HG03108 (cell line): ENCODE results near the gene CATSPERD.

ENCODE experiments used
- ATAC-seq: cut with Tn5 transposase; IDR thresholded peaks from one replicate; pipeline ENCODE4 v1.9.1; 2021; ENCODE audit warnings: moderate library complexity; ENCODE audit not compliant: unreplicated experiment

The CATSPERD gene

DNA sequence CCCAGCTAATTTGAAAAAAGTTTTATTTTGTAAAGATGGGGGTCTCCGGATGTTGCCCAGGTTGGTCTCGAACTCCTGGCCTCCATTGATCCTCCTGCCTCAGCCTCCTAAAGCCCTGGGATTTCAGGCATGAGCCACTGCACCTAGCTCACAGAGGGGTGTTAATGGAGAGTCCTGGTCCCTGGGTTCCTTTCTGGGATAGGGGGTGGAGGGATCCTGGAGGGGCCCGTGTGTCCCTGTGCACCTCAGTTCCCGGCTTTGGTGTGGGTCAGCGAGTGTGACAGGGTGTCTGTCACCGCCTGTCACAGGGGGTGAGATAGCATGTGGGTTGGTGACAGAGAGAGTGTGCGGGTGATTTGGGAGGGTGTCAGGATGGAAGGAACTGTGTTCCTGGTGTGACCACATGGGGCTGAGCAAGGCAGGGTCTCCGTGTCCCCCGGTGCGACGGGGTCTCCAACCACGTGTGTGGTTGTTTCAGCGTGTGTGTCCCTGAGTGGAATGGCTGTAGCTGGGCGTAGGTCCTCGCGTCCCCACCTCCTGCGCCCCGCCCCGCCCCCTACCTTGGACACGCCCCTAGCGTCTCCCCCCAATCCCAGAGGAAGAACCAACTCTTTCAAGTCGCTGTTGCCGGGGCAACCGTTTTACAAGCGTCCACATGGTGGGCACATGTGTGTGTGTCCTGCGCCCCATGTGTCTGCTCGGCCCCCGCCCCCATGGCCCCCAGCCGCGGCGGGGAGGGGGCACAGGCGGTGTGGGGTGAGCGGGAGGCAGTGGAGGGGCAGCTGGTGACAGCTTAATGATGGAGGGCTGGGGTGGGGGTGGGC lies 81.6 kb downstream of the CATSPERD start:
- no peak for ATAC-seq

DNA sequence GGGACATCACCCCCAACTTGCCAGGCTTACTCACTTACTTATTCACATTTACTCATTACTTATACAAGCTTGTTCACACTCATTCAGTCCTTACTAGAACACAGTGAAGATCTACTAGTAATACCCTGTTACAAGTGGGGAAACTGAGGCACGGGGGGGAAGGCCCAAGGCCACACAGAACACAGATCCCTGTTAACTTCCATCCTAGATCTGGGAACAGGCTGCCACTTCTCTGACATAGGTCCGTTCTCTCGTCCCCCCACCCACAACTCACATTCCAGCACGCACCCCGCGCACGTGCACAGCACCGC lies 83.0 kb downstream of the CATSPERD start:
- no peak for ATAC-seq

DNA sequence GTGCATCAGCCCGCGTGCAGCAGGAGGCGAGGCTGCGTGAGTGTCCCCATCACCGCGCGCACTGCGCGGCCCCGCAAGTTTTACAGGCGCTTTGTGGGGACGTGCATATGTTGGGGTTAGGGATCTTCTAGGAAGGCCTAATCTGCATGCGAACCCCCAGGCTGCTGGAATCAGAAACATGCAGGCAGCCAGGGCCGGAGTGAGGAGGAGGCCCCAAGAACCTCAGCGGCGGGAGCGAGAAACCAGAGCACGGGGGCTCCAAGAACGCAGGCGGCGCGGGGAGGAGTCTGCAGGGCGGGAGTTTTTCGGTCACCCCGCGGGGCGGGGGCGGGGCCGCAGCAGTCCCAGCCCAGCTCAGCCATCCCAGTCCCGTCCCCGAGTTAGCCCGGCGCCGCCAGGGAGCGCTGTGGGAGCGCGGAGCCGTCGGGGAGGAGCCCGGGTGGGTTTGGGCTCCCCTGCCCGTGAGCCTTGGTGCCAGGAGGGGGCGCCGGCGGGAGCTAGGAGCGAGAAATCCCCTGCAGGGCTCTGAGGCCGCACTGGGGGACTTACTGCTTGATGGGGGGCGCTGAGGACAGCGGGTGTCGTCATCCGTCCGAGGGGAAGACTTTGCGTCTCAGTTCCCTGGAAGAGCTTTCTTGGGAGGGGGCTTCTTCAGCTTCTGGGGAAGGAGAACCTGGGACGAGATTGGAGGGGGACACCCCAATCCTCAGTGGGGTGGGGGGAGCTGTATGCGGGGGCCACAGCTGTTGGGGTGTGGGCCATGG lies 83.5 kb downstream of the CATSPERD start:
- peak; percentile 73 for ATAC-seq

DNA sequence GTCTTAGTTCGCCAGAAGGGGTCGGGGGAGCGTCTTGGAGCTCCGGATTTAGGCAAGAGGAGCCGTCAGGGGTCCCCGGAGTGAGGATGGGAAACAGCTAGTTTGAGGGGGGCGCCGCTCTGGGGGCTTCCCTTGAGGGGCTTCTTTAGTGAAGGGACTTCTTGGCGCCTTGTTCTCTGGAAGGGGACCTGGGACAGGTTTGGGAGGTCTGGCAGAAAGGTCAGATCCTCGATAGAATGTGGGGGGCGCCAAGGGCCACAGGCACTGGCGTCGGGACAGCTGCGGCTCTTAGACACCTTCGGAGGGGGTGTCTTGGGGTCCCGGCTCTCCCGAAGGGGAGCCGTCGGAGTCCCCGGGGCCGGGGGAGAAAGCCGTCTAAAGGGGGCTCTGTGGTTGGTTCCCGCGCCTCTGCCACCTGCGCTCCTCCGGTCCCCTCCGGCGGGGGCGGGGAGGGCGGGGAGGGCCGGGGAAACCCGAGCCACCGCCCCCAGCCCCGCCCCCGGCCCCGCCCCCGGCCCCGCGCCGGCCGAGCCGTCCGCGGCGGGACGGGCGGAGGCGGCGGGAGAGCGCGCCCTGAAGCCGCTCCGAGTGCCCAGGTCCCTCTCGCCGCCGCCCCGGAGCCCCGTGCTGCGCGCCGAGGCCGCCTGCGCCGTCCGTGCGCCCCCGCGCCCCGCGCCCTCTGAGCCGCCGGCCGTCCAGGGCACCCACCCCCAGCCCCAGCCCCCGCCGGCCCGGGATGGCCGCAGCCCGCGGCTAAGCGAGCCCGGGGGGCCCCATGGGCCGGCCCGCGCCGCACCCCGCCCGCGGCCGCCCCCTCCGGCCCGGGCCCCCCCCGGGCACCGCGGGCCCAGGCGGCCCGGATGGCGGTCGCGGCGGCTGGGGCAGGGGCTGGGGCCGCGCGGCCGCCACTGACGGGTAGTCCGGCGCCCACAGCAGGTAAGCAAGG lies 84.4 kb downstream of the CATSPERD start, which contains the start of gene NRTN:
Gene NRTN (plus strand): TSS at position 552 of the 946 bp plus-strand sequence. CDS start 19,099 bp downstream, outside the sequence.
- ATAC-seq: no peak

DNA sequence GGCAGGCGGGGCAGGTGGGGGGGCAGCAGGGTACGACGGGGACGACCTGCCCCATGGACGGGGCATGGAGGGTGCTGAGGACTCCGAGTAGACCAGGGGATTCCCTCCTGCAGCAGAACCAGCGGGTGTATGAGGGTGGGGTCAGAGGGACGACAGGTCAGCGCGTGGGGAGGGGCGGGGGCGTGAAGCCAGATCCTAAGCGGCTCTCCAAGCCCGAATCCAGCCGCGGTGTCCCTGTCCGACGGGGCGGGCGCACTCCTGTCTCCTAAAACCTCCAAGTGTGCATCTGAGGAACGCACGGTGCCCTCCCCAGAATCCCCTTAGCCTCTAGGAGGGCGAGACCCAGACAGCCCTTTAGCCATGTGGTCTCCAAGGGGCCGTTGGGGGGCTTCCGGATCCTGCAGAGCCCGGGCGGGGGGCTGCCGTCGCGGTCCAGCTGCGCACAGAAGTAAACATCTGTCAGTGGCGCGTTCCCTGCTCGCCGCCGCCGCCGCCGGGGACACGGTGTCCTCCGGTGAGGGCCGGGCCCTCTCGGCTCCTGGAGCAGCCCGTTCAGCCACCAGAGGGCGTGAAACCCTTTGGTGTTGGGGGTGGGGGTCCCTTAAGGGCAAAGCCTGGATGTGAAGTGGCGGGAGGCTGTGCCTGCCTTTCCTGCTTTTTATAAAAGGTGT lies 85.2 kb downstream of the CATSPERD start:
- no peak for ATAC-seq

DNA sequence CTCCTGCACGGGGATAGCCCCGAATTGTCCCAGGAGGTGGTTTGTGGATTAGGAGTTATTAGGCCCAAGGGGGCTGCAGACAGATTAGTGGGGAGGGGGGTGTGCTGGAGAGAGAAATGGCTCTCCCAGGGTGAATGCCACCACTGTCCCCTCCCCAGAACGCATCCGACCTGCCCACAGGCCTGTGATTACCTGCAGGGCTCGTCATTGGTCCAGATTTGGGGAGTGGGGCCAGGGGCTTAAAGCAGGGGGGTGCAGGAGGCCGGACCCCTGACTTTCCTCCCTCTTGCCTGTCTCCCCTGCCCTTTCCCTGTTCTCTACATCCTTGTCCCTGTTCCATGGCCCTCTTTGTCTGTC lies 85.7 kb downstream of the CATSPERD start:
- no peak for ATAC-seq

DNA sequence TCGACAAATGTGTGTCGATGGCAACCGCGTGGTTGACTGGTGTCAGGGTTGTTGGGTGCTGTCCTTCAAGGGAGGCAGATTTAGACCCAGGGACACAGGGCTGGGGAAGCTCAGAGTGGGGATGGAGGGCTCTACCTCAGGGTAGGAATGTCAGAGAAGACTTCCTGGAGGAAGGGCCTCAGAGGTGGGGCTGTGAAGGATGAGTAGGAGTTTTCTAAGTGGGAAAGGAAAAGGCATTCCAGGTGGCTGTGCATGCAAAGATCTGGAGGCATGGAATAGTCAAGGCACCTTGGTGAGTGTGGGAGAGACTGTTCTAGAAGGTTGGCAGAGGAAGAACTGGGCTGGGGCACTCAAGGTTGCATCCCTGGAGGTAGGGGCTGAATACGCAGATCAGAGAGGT lies 86.5 kb downstream of the CATSPERD start:
- no peak for ATAC-seq

DNA sequence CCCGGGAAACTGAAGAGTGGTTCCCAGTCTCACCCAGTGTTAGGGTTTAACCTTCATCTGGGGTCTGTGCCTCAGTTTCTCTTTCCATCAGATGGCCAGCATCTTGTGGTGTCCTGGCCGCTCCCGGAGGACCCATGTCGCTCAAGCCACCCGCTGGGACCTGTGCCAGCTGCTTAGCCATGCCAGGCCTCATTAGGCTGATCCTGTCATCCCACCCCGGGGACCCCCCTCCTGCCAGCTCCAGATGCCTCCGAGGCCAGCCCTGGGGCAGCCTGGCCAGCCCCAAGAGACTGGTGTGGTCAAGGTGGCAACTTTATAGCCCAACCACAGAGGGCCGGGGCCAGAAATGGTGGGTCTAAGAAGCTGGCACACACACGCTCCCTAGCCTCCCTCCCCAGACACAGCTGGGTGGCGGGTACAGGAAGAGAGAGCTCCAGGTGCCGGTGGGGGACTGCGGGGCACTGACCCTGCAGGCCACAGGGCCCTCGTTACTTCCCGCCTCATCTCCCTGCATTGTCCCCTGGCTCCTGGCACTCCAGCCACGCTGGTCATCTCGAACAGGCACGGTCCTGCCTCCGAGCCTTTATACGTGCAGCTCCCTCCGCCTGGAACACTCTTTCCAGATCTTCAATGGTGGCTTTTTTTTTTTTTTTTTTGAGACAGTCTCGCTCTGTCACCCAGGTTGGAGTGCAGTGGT lies 87.8 kb downstream of the CATSPERD start:
- ATAC-seq: no peak

DNA sequence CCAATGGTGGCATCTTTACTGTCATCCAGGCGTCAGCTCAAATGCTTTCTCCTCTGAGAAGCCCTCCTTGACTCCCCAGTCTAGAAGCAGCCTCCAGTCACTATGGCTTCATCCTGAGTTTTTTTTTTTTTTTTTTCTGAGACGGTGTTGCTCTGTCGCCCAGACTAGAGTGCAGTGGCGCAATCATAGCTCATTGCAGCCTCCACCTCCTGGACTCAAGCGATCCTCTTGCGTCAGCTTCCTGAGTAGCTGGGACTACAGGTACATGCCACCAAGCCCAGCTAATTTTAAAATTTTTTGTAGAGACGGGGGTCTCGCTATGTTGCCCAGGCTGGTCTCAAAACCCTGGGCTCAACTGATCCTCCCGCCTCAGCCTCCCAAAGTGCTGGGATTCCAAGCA lies 88.6 kb downstream of the CATSPERD start:
- no peak for ATAC-seq

DNA sequence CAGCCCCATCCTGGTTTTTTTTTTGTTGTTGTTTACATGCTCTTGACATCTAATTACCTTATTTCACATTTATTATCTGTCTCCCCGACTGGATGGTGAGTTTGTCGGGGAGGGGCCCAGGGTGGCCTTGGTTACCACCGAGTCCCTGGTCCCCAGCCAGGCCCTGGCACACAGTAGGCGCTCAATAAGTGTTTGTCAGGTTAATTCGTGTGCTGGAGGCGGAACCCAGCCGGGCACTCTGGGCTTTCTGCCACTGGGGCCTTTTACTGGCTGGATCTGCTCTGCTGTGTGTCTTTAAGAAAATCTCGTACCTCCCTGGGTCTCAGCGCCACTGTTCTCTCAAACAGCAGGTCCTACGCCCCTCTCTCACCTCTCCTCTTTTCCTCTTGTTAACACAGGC lies 89.0 kb downstream of the CATSPERD start:
- ATAC-seq: no peak

DNA sequence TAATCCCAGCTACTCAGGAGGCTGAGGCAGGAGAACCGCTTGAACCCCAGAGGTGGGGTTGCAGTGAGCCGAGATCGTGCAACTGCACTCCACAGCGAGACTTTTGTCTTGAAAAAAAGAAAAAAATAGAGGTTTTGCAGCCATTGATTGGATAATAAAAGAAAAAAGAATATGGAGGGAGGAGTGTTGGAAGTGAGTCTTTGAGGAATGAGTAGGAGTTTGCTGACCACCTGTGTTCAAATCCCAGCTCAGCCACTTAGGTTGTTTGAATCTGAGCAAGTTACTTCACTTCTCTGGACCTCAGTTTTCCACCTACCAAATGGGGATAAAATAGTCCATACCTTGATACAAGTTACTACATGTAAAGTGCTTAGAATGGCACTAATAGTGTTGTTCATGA lies 90.7 kb downstream of the CATSPERD start:
- no peak for ATAC-seq

DNA sequence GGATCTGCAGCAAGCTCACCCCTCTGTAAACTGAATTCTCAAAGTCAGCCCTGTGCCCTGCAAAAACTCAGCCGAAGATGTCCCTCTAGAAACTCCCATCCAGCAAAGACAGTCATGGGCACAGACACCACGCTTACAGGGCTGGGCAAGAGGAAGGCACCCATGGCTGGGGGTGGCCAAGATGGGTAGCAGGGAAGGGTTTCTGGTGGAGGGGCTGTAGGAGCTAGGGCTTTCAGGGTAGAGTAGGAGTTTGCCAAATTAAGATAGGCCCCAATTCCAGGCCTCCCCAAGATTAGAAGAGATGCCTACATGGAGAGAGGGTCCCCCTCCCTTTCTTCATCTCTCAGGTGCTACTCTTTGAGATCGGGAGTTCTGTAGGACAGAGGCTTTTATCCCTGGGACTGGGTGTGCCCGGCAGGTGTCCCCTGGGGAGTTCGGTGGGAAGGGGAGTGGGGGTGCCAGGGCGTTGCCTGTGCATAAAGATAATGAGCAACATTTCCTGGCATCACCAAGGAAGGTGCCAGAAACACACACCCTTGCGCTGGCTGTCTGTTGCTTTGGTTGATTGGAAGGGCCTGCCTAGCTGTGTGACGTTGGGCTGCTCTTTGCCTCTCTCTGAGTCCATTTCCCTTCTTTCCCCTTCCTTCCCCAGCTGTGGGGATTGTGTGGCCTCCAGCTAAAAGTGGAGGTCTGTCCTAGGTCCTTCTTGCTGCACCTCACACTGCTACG lies 93.8 kb downstream of the CATSPERD start:
- ATAC-seq: no peak

DNA sequence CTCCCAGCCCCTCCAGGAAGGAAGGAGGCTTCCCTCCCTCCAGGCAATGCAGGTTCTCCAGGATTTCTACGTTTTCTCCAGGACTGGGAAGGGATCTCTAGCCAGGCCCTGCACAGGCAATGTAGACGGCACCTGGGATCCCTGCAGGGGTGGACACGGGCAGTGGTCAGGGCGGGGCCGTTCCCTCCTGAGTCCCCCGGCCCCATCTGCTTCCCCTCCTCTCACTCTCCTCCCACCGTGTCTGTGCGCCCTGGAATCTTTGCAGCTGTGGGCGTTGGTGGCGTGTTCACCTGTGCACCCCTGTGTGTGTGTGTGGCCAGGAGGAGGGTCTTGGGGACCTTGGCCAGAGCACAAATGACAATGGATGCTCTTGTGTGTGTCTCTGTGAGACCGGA lies 94.4 kb downstream of the CATSPERD start:
- no peak for ATAC-seq

DNA sequence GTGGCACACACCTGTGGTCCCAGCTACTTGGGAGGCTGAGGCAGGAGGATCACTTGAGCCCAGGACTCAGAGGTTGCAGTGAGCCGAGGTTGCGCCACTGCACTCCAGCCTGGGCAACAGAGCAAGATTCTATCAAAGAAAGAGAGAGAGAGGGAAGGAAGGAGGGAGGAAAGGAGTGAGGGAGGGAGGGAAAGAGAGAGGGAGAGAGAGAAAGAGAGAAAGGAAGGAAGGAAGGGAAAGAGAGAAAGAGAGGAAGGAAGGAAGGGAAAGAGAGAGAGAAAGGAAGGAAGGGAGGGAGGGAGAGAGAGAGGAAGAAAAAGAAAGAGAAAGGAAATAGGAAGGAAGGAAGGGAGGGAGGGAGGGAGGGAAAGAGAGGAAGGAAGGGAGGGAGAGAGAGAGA lies 96.8 kb downstream of the CATSPERD start:
- ATAC-seq: no peak

DNA sequence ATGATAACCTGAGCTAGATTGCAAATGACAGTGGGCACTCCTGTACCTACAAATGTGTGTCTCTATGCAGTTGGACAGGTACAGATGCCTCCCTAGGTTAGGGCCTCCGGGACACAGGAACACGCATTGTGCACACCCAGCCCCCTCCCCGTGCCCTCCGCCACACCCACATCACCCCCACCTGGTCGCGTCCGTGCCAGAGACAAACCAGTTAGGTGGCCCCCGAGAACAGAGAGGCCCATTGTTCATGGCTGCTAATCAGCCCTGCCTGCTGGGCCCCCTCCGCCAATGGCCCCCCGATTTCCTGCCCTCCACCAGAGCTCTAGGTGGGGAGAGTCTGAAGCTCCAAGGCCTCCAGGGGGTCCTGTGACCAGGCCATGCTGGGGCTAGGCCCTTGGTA lies 98.2 kb downstream of the CATSPERD start:
- ATAC-seq: no peak

DNA sequence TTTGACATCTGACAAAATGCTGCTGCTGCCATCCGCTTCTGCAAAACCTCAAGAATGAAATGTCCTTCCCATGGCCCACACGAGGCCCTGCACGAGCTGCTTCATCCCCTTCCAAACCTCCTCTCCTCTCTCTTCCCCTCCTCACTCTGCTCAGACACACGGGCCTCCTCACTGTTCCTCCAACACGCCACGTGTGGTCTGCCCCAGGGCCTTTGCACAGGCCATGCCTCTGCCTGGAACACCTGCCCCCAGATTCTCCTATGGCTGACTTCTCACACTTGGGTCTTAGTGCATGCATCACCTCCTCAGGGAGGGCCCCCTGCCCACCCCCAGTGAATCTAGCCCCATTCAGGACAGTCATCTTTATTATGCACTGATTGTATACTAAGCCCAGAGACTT lies 100.3 kb downstream of the CATSPERD start:
- no peak for ATAC-seq

DNA sequence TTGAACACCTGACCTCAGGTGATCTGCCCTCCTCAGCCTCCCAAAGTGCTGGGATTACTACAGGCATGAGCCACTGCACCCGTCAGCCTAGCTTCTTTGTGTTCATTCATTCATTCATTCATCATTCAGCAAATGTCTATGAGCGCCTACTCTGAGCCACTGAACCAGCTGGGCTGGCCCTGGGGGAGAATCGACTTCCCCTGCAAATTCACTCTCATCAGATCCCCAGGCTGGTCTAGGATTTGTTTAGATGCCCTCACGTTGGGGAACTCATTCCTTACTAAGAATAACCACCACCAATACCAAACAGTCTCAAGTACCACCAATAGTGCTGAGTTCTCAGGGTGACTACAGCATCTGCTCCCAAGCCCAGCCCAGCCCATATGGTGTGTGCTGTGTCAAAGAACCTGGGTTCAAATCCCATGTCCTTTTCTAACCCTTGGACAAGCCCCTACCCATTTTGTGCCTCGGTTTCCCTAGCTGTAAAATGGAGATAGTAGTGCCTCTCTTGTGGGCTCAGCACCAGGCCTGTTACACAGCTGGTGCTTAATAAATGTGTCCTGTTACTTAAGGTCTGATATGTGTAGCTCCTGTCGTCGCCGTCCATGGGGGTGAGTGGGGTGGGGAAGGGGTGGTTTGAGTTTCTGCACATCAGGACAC lies 101.2 kb downstream of the CATSPERD start:
- no peak for ATAC-seq

DNA sequence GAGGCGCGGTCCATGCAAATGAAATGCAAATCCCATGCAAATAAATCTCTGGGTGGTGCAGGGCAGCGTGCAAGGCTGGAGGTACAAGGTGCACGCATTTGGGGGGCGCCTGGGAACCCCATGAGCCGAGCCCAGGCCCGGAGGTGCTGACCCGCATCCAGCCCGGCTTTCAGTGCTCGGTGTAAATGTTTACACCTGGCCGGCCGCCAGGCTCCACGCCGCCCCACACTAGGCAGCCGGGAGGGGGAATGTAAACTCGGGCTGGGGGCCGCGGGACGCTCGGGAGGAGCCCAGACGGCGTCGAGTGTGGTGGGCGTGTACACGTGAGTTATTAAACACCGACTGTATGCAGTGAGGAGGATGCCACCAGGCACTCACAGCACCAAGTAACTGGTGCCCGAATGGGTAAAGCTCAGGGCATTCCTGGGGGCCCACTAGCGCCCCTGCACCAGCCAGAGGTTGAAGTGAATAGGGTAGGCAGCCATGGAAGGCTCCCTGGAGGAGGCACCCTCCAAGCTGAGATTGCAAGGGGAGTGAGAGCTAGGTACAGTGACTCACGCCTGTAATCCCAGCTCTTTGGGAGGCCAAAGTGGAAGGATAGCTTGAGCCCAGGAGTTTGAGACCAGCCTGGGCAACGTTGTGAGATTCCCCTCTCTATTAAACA lies 101.9 kb downstream of the CATSPERD start:
- ATAC-seq: no peak
